ENCODE measurements around the gene FAM241A.
"Not testable (repeated sequence)": the region's sequence is repeated elsewhere in the genome, so short reads cannot be mapped to it uniquely, and the experiment has no call there.

Gene FAM241A

GRCh38 chr4:112145326-112145789, at the start of gene FAM241A:
Gene FAM241A, plus strand, starts transcription at chr4:112145454. Its CDS starts 127 bp downstream, at chr4:112145581.
- Histone ChIP-seq H3K9me3 (ENCODE audit: control insufficient read depth in 5 of 5, low read length in 5 of 5) (no peaks in the 10 kb centered on the region), H3K27me3 (ENCODE audit: control insufficient read depth in 5 of 5, insufficient read depth in 4 of 5, low read length in 5 of 5) (no peaks in the 10 kb centered on the region), H3K4me1 (ENCODE audit: control insufficient read depth in 5 of 5, insufficient read depth in 5 of 5, low read length in 5 of 5) (peaks cover 2 to 46% (median 39%) of the 10 kb centered on the region in 5 donors), H3K9ac (ENCODE audit: low read length in 5 of 5) (peak within 1 kb of the TSS; percentile 73 to 93 (median 90)), H3K4me3 (ENCODE audit: low read depth in 1 of 5, low read length in 5 of 5) (peak within 1 kb of the TSS; percentile 83 to 93 (median 87)), H3K27ac (ENCODE audit: low read depth, low read length) (peak within 1 kb of the TSS; percentile 87), H3K36me3 (ENCODE audit: control insufficient read depth in 5 of 5, insufficient read depth in 5 of 5, low read length in 5 of 5) (peaks cover 0 to 2% (median 0%) of the 10 kb centered on the region in 5 donors)

GRCh38 chr4:112098841-112099530, 46.3 kb upstream of the FAM241A start:
- H3K9ac ChIP-seq (ENCODE audit: low read length in 5 of 5) = no peak overlapping the region
- H3K36me3 ChIP-seq (ENCODE audit: control insufficient read depth in 5 of 5, insufficient read depth in 5 of 5, low read length in 5 of 5) = no peaks in the 10 kb centered on the region
- H3K27me3 ChIP-seq (ENCODE audit: control insufficient read depth in 5 of 5, insufficient read depth in 4 of 5, low read length in 5 of 5) = no peaks in the 10 kb centered on the region
- H3K9me3 ChIP-seq (ENCODE audit: control insufficient read depth in 5 of 5, low read length in 5 of 5) = no peaks in the 10 kb centered on the region
- peak overlapping the region; percentile 47 for H3K27ac ChIP-seq (ENCODE audit: low read depth, low read length)
- H3K4me3 ChIP-seq (ENCODE audit: low read depth in 1 of 5, low read length in 5 of 5) = no peak overlapping the region
- peaks cover 0 to 32% (median 0%) of the 10 kb centered on the region in 5 donors for H3K4me1 ChIP-seq (ENCODE audit: control insufficient read depth in 5 of 5, insufficient read depth in 5 of 5, low read length in 5 of 5)

- H3K9me3 ChIP-seq (ENCODE audit: control insufficient read depth in 5 of 5, low read length in 5 of 5) = no peaks in the 10 kb centered on the region
- no peak overlapping the region for H3K4me3 ChIP-seq (ENCODE audit: low read depth in 1 of 5, low read length in 5 of 5)
- H3K36me3 ChIP-seq (ENCODE audit: control insufficient read depth in 5 of 5, insufficient read depth in 5 of 5, low read length in 5 of 5) = no peaks in the 10 kb centered on the region
- H3K4me1 ChIP-seq (ENCODE audit: control insufficient read depth in 5 of 5, insufficient read depth in 5 of 5, low read length in 5 of 5) = peaks cover 0 to 33% (median 0%) of the 10 kb centered on the region in 5 donors
- H3K9ac ChIP-seq (ENCODE audit: low read length in 5 of 5) = no peak overlapping the region
- H3K27ac ChIP-seq (ENCODE audit: low read depth, low read length) = peak overlapping the region; percentile 47
- H3K27me3 ChIP-seq (ENCODE audit: control insufficient read depth in 5 of 5, insufficient read depth in 4 of 5, low read length in 5 of 5) = no peaks in the 10 kb centered on the region
These were observed 45.5 kb upstream of the FAM241A start for GRCh38 chr4:112099701-112100297.

- H3K36me3 ChIP-seq (ENCODE audit: control insufficient read depth in 5 of 5, insufficient read depth in 5 of 5, low read length in 5 of 5) = no peaks in the 10 kb centered on the region
- H3K9me3 ChIP-seq (ENCODE audit: control insufficient read depth in 5 of 5, low read length in 5 of 5) = no peaks in the 10 kb centered on the region
- peak overlapping the region in 1 of 5 donors; percentile 1 for H3K9ac ChIP-seq (ENCODE audit: low read length in 5 of 5)
- peaks cover 0 to 33% (median 0%) of the 10 kb centered on the region in 5 donors for H3K4me1 ChIP-seq (ENCODE audit: control insufficient read depth in 5 of 5, insufficient read depth in 5 of 5, low read length in 5 of 5)
- H3K4me3 ChIP-seq (ENCODE audit: low read depth in 1 of 5, low read length in 5 of 5) = no peak overlapping the region
- H3K27ac ChIP-seq (ENCODE audit: low read depth, low read length) = peak overlapping the region; percentile 45
- no peaks in the 10 kb centered on the region for H3K27me3 ChIP-seq (ENCODE audit: control insufficient read depth in 5 of 5, insufficient read depth in 4 of 5, low read length in 5 of 5)
These were observed 42.3 kb upstream of the FAM241A start for GRCh38 chr4:112102875-112103370.

- Histone ChIP-seq H3K9ac (ENCODE audit: low read length in 5 of 5) (no peak overlapping the region), H3K4me1 (ENCODE audit: control insufficient read depth in 5 of 5, insufficient read depth in 5 of 5, low read length in 5 of 5) (peaks cover 0 to 38% (median 0%) of the 10 kb centered on the region in 5 donors), H3K9me3 (ENCODE audit: control insufficient read depth in 5 of 5, low read length in 5 of 5) (no peaks in the 10 kb centered on the region), H3K27ac (ENCODE audit: low read depth, low read length) (no peak overlapping the region), H3K4me3 (ENCODE audit: low read depth in 1 of 5, low read length in 5 of 5) (no peak overlapping the region), H3K36me3 (ENCODE audit: control insufficient read depth in 5 of 5, insufficient read depth in 5 of 5, low read length in 5 of 5) (no peaks in the 10 kb centered on the region), H3K27me3 (ENCODE audit: control insufficient read depth in 5 of 5, insufficient read depth in 4 of 5, low read length in 5 of 5) (no peaks in the 10 kb centered on the region)
These were observed 39.9 kb upstream of the FAM241A start for GRCh38 chr4:112105201-112105969.

- H3K36me3 ChIP-seq (ENCODE audit: control insufficient read depth in 5 of 5, insufficient read depth in 5 of 5, low read length in 5 of 5) = no peaks in the 10 kb centered on the region
- H3K9ac ChIP-seq (ENCODE audit: low read length in 5 of 5) = peak overlapping the region in 2 of 5 donors; percentile 1 to 22
- peaks cover 0 to 40% (median 11%) of the 10 kb centered on the region in 5 donors for H3K4me1 ChIP-seq (ENCODE audit: control insufficient read depth in 5 of 5, insufficient read depth in 5 of 5, low read length in 5 of 5)
- peak overlapping the region; percentile 49 for H3K27ac ChIP-seq (ENCODE audit: low read depth, low read length)
- no peaks in the 10 kb centered on the region for H3K27me3 ChIP-seq (ENCODE audit: control insufficient read depth in 5 of 5, insufficient read depth in 4 of 5, low read length in 5 of 5)
- no peaks in the 10 kb centered on the region for H3K9me3 ChIP-seq (ENCODE audit: control insufficient read depth in 5 of 5, low read length in 5 of 5)
- peak overlapping the region in 3 of 5 donors; percentile 8 to 49 (median 35) for H3K4me3 ChIP-seq (ENCODE audit: low read depth in 1 of 5, low read length in 5 of 5)
These were observed 35.7 kb upstream of the FAM241A start for GRCh38 chr4:112109360-112110058.

- Histone ChIP-seq H3K4me3 (ENCODE audit: low read depth in 1 of 5, low read length in 5 of 5) (peak overlapping the region in 3 of 5 donors; percentile 8 to 49 (median 35)), H3K4me1 (ENCODE audit: control insufficient read depth in 5 of 5, insufficient read depth in 5 of 5, low read length in 5 of 5) (peaks cover 0 to 40% (median 11%) of the 10 kb centered on the region in 5 donors), H3K27ac (ENCODE audit: low read depth, low read length) (peak overlapping the region; percentile 25), H3K36me3 (ENCODE audit: control insufficient read depth in 5 of 5, insufficient read depth in 5 of 5, low read length in 5 of 5) (no peaks in the 10 kb centered on the region), H3K9me3 (ENCODE audit: control insufficient read depth in 5 of 5, low read length in 5 of 5) (no peaks in the 10 kb centered on the region), H3K9ac (ENCODE audit: low read length in 5 of 5) (peak overlapping the region in 2 of 5 donors; percentile 1 to 22), H3K27me3 (ENCODE audit: control insufficient read depth in 5 of 5, insufficient read depth in 4 of 5, low read length in 5 of 5) (no peaks in the 10 kb centered on the region)
These were observed 35.2 kb upstream of the FAM241A start for GRCh38 chr4:112110059-112110425.

GRCh38 chr4:112111306-112111705, 33.9 kb upstream of the FAM241A start:
- Histone ChIP-seq H3K27ac (ENCODE audit: low read depth, low read length) (no peak overlapping the region), H3K27me3 (ENCODE audit: control insufficient read depth in 5 of 5, insufficient read depth in 4 of 5, low read length in 5 of 5) (no peaks in the 10 kb centered on the region), H3K4me3 (ENCODE audit: low read depth in 1 of 5, low read length in 5 of 5) (no peak overlapping the region), H3K36me3 (ENCODE audit: control insufficient read depth in 5 of 5, insufficient read depth in 5 of 5, low read length in 5 of 5) (no peaks in the 10 kb centered on the region), H3K9ac (ENCODE audit: low read length in 5 of 5) (no peak overlapping the region), H3K9me3 (ENCODE audit: control insufficient read depth in 5 of 5, low read length in 5 of 5) (no peaks in the 10 kb centered on the region), H3K4me1 (ENCODE audit: control insufficient read depth in 5 of 5, insufficient read depth in 5 of 5, low read length in 5 of 5) (peaks cover 0 to 40% (median 11%) of the 10 kb centered on the region in 5 donors)

GRCh38 chr4:112112095-112112494, 33.2 kb upstream of the FAM241A start:
- H3K27ac ChIP-seq (ENCODE audit: low read depth, low read length); H3K9ac ChIP-seq (ENCODE audit: low read length in 5 of 5); H3K4me3 ChIP-seq (ENCODE audit: low read depth in 1 of 5, low read length in 5 of 5); H3K9me3 ChIP-seq (ENCODE audit: control insufficient read depth in 5 of 5, low read length in 5 of 5); H3K36me3 ChIP-seq (ENCODE audit: control insufficient read depth in 5 of 5, insufficient read depth in 5 of 5, low read length in 5 of 5); H3K27me3 ChIP-seq (ENCODE audit: control insufficient read depth in 5 of 5, insufficient read depth in 4 of 5, low read length in 5 of 5): not testable (repeated sequence)
- H3K4me1 ChIP-seq (ENCODE audit: control insufficient read depth in 5 of 5, insufficient read depth in 5 of 5, low read length in 5 of 5) = peaks cover 0 to 40% (median 11%) of the 10 kb centered on the region in 5 donors

All from subcutaneous abdominal adipose tissue (tissue), 5 donors.